HCT116 (cell line): Measurements from ENCODE around the gene BAG1. TPM values are rescaled to one million over a fixed set of nuclear protein-coding genes. Genes with fewer than 3 reads are reported as not detected.
A peak's percentile ranks its signal among the peaks of the same experiment; 100 is the strongest.

ENCODE experiments used
- ATAC-seq: fragments of 200-7000 bp; cut with Tn5 transposase; 2 replicates; pipeline ENCODE4 v1.9.1; 2020; ENCODE audit warnings: mild to moderate bottlenecking, moderate library complexity
- BruUV-seq: library from RNA; stranded (reverse); fragments of 400-500 nt; replicated peaks from 2 replicates; lab custom pipeline; 2021; lab: Mats Ljungman, UMichigan
- CTCF ChIA-PET: fragments of 300-600 bp; sonication (Branson Sonifier 250); formaldehyde crosslinking; loops from one replicate; lab custom pipeline; 2021; ENCODE audit warnings: antibody characterized with exemption; lab: Charles Lee
- POLR2A ChIA-PET: fragments of 300-600, 350-600 bp; sonication (Branson Sonifier 250); formaldehyde crosslinking; loops from one replicate; lab custom pipeline; 2021; ENCODE audit warnings: antibody characterized with exemption; lab: Charles Lee
- RAD21 ChIA-PET, 2 experiments: fragments of 300-600 bp; sonication (Branson Sonifier 250); formaldehyde crosslinking; loops; one replicate each; lab custom pipeline; 2023; ENCODE audit warnings: low total read pairs in 2 of 2; ENCODE audit not compliant: uncharacterized antibody in 2 of 2, unreplicated experiment in 2 of 2, low non-redundant PET in 1 of 2; lab: Charles Lee
- DNase-seq: peaks from one replicate; pipeline ENCODE4 v3.0.0-alpha.2; 2010; ENCODE audit warnings: low read depth, low spot score
- H2AFZ ChIP-seq: fragments of 200-600 bp; shearing (Covaris generic), sonication (generic); 2 replicates; pipeline ENCODE4 v1.6.1; 2017; ENCODE audit warnings: low read depth, mixed run types, mixed read lengths, antibody characterized with exemption, low read length; ENCODE audit not compliant: poor library complexity, severe bottlenecking
- H3K27ac ChIP-seq: 2 replicates; pipeline ENCODE4 v1.5.1; 2012; ENCODE audit warnings: low read depth, low read length
- H3K27me3 ChIP-seq: fragments of 200-600 bp; sonication (generic); 2 replicates; pipeline ENCODE4 v1.6.1; 2016; ENCODE audit warnings: mixed run types, low read length, mixed read lengths; ENCODE audit not compliant: insufficient read depth
- H3K36me3 ChIP-seq, 2 experiments: fragments of 200-500 bp in 1 of 2; fragments of 200-600 bp in 1 of 2; sonication (Bioruptor generic) in 1 of 2; sonication (generic) in 1 of 2; 2 replicates each; pipeline versions ENCODE4 v1.5.1 to v1.6.1; 2014 to 2016; ENCODE audit warnings: low read length in 2 of 2, inconsistent platforms in 1 of 2, mixed read lengths in 1 of 2, mixed run types in 1 of 2; ENCODE audit not compliant: insufficient read depth in 2 of 2, control insufficient read depth in 1 of 2
- H3K4me1 ChIP-seq, 2 experiments: fragments of 200-600 bp in 1 of 2; sonication (generic) in 1 of 2; 2 replicates each; pipeline versions ENCODE4 v1.5.1 to v1.6.1; 2012 to 2017; ENCODE audit warnings: low read length in 2 of 2, inconsistent platforms in 1 of 2, mild to moderate bottlenecking in 1 of 2, mixed read lengths in 1 of 2, mixed run types in 1 of 2, moderate library complexity in 1 of 2; ENCODE audit not compliant: insufficient read depth in 2 of 2, control insufficient read depth in 1 of 2
- H3K4me2 ChIP-seq: fragments of 200-600 bp; sonication (generic); 2 replicates; pipeline ENCODE4 v1.6.1; 2017; ENCODE audit warnings: mixed run types, low read length, mixed read lengths
- H3K4me3 ChIP-seq, 2 experiments: fragments of 200-600 bp in 1 of 2; sonication (generic) in 1 of 2; replicated peaks in 1 of 2; 2 replicates each; pipeline ENCODE4 v1.5.1; 2011 to 2016; ENCODE audit warnings: low read length in 2 of 2, control low read depth in 1 of 2, low read depth in 1 of 2, mild to moderate bottlenecking in 1 of 2, mixed read lengths in 1 of 2, mixed run types in 1 of 2
- H3K79me2 ChIP-seq: fragments of 200-600 bp; sonication (generic); 2 replicates; pipeline ENCODE4 v1.6.1; 2017; ENCODE audit warnings: mild to moderate bottlenecking, mixed run types, low read length, moderate library complexity, mixed read lengths; ENCODE audit not compliant: insufficient read depth
- H3K9ac ChIP-seq: fragments of 200-600 bp; sonication (generic); 2 replicates; pipeline ENCODE4 v1.6.1; 2016; ENCODE audit warnings: low read length, mixed read lengths
- H3K9me2 ChIP-seq: fragments of 200-600 bp; sonication (generic), shearing (Covaris generic); 2 replicates; pipeline ENCODE4 v1.6.1; 2017; ENCODE audit warnings: mixed run types, mild to moderate bottlenecking, moderate library complexity; ENCODE audit not compliant: insufficient read depth
- H3K9me3 ChIP-seq, 2 experiments: fragments of 200-500 bp in 1 of 2; fragments of 200-600 bp in 1 of 2; sonication (Bioruptor generic) in 1 of 2; sonication (generic) in 1 of 2; 2 replicates each; pipeline ENCODE4 v1.6.1; 2014 to 2017; ENCODE audit warnings: low read length in 2 of 2, mixed read lengths in 2 of 2, inconsistent platforms in 1 of 2, low read depth in 1 of 2, mild to moderate bottlenecking in 1 of 2, mixed run types in 1 of 2, moderate library complexity in 1 of 2; ENCODE audit not compliant: control insufficient read depth in 1 of 2, insufficient read depth in 1 of 2
- H4K20me1 ChIP-seq: fragments of 200-600 bp; sonication (generic), shearing (Covaris generic); 2 replicates; pipeline ENCODE4 v1.6.1; 2017; ENCODE audit warnings: mixed run types, mild to moderate bottlenecking, moderate library complexity; ENCODE audit not compliant: insufficient read depth
- CBX3 ChIP-seq: IDR thresholded peaks from 2 replicates; pipeline ENCODE4 v1.6.1; 2012; ENCODE audit warnings: low read depth
- CTCF ChIP-seq, 3 experiments: fragments of 200-600 bp in 1 of 3; sonication (generic) in 1 of 3; IDR thresholded peaks in 2 of 3; conservative IDR thresholded peaks in 1 of 3; 2 replicates each; pipeline ENCODE4 v1.5.1; 2012 to 2017; ENCODE audit warnings: low read depth in 2 of 3, low read length in 2 of 3, antibody characterized with exemption in 1 of 3, borderline replicate concordance in 1 of 3, control low read depth in 1 of 3, mild to moderate bottlenecking in 1 of 3, mixed read lengths in 1 of 3, mixed run types in 1 of 3, moderate library complexity in 1 of 3; ENCODE audit not compliant: insufficient read depth in 1 of 3
- EGR1 ChIP-seq: IDR thresholded peaks from 2 replicates; pipeline ENCODE4 v1.6.1; 2012; ENCODE audit warnings: low read depth
- EZH2 ChIP-seq: fragments of 200-600 bp; sonication (generic); IDR thresholded peaks from 2 replicates; pipeline ENCODE4 v1.6.1; 2017; ENCODE audit warnings: antibody characterized with exemption, mixed run types
- REST ChIP-seq: IDR thresholded peaks from 2 replicates; pipeline ENCODE4 v1.6.1; 2012; ENCODE audit warnings: low read depth
- SP1 ChIP-seq: IDR thresholded peaks from 2 replicates; pipeline ENCODE4 v1.6.1; 2012; ENCODE audit warnings: low read depth
- TCF7L2 ChIP-seq: IDR thresholded peaks from 2 replicates; pipeline ENCODE4 v1.7.0; 2011; ENCODE audit warnings: borderline replicate concordance, inconsistent platforms; ENCODE audit not compliant: insufficient read depth, insufficient read length; ENCODE audit errors: extremely low read depth
- ZNF274 ChIP-seq: fragments of 200-500 bp; sonication (Bioruptor generic); IDR thresholded peaks from 2 replicates; pipeline ENCODE4 v1.6.1; 2014; ENCODE audit warnings: mild to moderate bottlenecking, low read depth, low read length, inconsistent platforms
- intact Hi-C: fragments of 100-400 bp; cut with micrococcal nuclease; formaldehyde crosslinking; loops from 2 replicates; pipeline ENCODE4 v1.10.0; 2022
- total RNA-seq: library from RNA; stranded (reverse); gene quantifications from one replicate; pipeline ENCODE4 v1.2.1, GENCODE V29; 2021; ENCODE audit not compliant: unreplicated experiment

Gene BAG1
- total RNA-seq, 1 experiment from 2014 or later: 58.2 TPM

DNA sequence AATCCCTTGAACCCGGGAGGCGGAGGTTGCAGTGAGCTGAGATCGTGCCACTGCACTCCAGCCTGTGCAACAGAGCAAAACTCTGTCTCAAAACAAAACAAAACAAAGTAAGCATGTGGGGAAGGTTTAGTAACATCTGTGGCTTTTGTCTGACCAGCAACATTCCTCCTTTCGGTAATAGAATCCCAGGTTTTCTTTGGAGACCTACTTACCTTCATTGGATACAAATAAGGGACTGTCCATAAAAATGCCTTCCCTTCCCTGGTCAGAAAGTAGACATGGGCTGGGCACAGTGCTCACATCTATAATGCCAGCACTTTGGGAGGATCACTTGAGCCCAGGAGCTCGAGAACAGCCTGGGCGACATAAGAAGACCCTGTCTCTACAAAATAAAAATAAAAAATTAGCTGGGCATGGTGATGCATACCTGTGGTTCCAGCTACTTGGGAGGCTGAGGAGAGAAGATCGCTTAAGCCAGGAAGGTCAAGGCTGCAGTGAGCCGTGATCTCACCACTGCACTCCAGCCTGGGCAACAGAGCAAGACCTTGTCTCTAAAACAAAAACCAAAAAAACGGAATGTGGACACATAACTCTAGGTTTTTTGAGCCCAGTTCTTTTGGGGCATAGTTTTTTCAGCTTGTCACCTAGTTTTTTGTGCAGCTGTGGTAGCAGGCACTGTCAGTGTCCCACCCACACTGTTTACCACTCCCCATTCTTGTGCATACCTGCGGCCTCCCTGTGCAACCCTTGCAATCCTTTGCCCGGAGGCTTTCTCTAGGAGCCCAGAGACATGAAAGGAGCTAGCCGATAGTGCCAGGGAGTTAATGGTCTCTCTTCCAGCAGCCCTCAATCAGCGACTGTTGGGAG lies 33.5 kb downstream of the BAG1 start:
- Histone ChIP-seq H3K27me3 (no peaks in the 10 kb centered on the region), H3K9ac (no peak overlapping the region), H3K79me2 (no peaks in the 10 kb centered on the region), H3K4me2 (peak overlapping the region; percentile 62), H3K9me3 (no peaks in the 10 kb centered on the region), H3K9me2 (no peaks in the 10 kb centered on the region), H3K27ac (0 out of 2 replicates have a peak overlapping the region, but pooled peaks have one; percentile 2), H3K4me3 (no peak overlapping the region), H4K20me1 (no peaks in the 10 kb centered on the region), H3K36me3 (no peaks in the 10 kb centered on the region), H2AFZ (no peak overlapping the region), H3K4me1 (peaks cover 50 to 66% of the 10 kb centered on the region in 2 experiments)
- no TSS peak for BruUV-seq
- no peak for DNase-seq
- TF ChIP-seq EGR1: no peak
- no peak for TF ChIP-seq ZNF274
- no peak for TF ChIP-seq SP1
- TF ChIP-seq TCF7L2: no peak
- no peak for TF ChIP-seq EZH2
- no peak for TF ChIP-seq CTCF (IDR thresholded peaks at IDR 0.05 in 2 of 3, conservative IDR thresholded peaks at IDR 0.05 in 1 of 3; ENCODE audit: borderline replicate concordance in 1 of 3, insufficient read depth in 1 of 3, low read depth in 2 of 3, low read length in 2 of 3)
- no peak for TF ChIP-seq REST
- TF ChIP-seq CBX3: no peak
- ATAC-seq: peak; percentile 31; the same call in 1 of the 2 replicates
- ChIA-PET POLR2A (interaction anchor here (1.5 kb wide), 1 partner anchor 206 kb away, joined by 5 read pairs; the partner anchor contains the start of gene DNAJA1), RAD21 (no interaction called here), CTCF (interaction anchor here (1.1 kb wide), 1 partner anchor 267 kb away, joined by 4 read pairs; no protein-coding TSS in a partner anchor)
- intact Hi-C loops: no loop called here
